ENCODE results near the gene TOX3.

DNA sequence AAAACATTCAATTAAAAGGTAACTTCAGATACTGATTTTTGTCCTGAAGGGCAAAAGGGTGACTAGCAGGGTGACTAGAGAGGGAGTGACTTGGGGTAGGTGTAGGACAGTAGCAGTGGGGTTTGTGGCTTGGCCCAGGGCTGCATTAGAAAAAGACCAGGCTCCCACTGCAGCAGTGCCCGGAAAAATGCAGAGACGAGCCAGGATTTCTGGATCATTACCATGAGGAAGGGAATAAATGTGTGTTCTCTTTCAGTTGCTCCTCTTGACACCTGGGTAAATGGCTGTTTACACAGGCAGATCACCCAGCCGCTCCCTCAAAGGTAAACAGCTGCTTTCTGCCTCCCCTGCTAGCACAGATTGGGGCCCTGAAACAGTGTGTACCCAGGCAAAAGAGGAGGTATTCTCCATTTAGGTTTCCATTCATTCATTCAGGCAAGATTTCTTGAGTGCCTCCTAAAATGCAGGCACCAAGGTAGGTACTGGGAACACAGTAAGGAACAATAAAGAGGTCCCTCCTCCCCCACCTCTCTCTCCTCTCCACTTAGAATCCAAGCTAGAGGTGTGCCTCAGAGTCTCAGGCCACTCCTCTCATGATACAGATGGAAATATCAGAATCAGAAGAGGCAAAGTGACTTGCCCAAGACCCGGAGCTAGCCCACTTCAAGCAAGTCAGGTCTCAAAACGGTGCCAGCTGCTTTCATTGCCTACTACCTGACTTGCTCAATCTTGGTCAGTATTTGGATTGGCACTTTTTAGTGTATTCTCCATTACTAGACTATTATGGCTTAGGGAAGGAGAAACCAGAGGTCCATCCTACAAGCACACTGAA is 15.2 kb upstream of the TOX3 start:
- no peak for TF ChIP-seq SP1 (CRISPR knock-in tag; conservative IDR thresholded peaks at IDR 0.05)
- no peak for TF ChIP-seq NR2C2 (CRISPR knock-in tag; IDR thresholded peaks at IDR 0.05)
- TF ChIP-seq, protein P1, sequence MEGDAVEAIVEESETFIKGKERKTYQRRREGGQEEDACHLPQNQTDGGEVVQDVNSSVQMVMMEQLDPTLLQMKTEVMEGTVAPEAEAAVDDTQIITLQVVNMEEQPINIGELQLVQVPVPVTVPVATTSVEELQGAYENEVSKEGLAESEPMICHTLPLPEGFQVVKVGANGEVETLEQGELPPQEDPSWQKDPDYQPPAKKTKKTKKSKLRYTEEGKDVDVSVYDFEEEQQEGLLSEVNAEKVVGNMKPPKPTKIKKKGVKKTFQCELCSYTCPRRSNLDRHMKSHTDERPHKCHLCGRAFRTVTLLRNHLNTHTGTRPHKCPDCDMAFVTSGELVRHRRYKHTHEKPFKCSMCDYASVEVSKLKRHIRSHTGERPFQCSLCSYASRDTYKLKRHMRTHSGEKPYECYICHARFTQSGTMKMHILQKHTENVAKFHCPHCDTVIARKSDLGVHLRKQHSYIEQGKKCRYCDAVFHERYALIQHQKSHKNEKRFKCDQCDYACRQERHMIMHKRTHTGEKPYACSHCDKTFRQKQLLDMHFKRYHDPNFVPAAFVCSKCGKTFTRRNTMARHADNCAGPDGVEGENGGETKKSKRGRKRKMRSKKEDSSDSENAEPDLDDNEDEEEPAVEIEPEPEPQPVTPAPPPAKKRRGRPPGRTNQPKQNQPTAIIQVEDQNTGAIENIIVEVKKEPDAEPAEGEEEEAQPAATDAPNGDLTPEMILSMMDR (IDR thresholded peaks at IDR 0.05): no peak
- TF ChIP-seq, protein P2, sequence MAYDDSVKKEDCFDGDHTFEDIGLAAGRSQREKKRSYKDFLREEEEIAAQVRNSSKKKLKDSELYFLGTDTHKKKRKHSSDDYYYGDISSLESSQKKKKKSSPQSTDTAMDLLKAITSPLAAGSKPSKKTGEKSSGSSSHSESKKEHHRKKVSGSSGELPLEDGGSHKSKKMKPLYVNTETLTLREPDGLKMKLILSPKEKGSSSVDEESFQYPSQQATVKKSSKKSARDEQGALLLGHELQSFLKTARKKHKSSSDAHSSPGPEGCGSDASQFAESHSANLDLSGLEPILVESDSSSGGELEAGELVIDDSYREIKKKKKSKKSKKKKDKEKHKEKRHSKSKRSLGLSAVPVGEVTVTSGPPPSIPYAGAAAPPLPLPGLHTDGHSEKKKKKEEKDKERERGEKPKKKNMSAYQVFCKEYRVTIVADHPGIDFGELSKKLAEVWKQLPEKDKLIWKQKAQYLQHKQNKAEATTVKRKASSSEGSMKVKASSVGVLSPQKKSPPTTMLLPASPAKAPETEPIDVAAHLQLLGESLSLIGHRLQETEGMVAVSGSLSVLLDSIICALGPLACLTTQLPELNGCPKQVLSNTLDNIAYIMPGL (CRISPR knock-in tag; IDR thresholded peaks at IDR 0.05): no peak
- no peak for TF ChIP-seq NR1H2 (CRISPR knock-in tag; IDR thresholded peaks at IDR 0.05)
- no peak for TF ChIP-seq NR3C1 (CRISPR knock-in tag; conservative IDR thresholded peaks at IDR 0.05; ENCODE audit: low read depth)
- TF ChIP-seq RELA (CRISPR knock-in tag; IDR thresholded peaks at IDR 0.05; ENCODE audit: borderline replicate concordance): no peak

Data from WTC11 (cell line).